ENCODE measurements around the gene IL36A. TPM values are rescaled to one million over a fixed set of nuclear protein-coding genes. Genes with fewer than 3 reads are reported as not detected.

The IL36A gene
- total RNA-seq, 4 donors from 2014 or later, result not detected

DNA sequence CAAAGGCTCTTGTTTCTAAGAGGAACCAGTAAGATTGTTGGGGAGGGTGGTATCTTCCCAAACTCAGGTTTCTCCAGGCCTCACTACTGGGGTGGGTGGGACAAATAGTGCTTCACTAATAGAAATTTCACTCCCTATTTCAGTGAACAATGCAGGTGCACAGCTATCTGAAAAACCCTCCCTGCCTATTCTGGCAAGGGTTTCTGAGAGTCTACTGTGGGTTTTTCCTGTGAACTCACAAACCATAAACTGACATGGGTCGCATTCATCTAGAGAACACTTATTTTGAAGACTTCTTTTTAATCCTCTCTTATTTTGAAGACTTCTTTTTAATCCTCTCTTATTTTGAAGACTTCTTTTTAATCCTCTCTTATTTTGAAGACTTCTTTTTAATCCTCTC lies 4.4 kb downstream of the IL36A start:
- H3K27me3 ChIP-seq, result no peaks in the 10 kb centered on the region
- ATAC-seq (no peak), DNase-seq (no peak)
- no peaks in the 10 kb centered on the region for H3K9me3 ChIP-seq
- in situ Hi-C loops (cut with MboI; ENCODE audit: low sequenced_read_pairs in 4 of 4), result no loop called here
- H3K36me3 ChIP-seq, result no peaks in the 10 kb centered on the region
- no peak overlapping the region for H3K4me3 ChIP-seq
- TF ChIP-seq, protein P1, sequence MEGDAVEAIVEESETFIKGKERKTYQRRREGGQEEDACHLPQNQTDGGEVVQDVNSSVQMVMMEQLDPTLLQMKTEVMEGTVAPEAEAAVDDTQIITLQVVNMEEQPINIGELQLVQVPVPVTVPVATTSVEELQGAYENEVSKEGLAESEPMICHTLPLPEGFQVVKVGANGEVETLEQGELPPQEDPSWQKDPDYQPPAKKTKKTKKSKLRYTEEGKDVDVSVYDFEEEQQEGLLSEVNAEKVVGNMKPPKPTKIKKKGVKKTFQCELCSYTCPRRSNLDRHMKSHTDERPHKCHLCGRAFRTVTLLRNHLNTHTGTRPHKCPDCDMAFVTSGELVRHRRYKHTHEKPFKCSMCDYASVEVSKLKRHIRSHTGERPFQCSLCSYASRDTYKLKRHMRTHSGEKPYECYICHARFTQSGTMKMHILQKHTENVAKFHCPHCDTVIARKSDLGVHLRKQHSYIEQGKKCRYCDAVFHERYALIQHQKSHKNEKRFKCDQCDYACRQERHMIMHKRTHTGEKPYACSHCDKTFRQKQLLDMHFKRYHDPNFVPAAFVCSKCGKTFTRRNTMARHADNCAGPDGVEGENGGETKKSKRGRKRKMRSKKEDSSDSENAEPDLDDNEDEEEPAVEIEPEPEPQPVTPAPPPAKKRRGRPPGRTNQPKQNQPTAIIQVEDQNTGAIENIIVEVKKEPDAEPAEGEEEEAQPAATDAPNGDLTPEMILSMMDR (IDR thresholded peaks at IDR 0.05 in 4 of 5, conservative IDR thresholded peaks at IDR 0.05 in 1 of 5), result no peak
- TF ChIP-seq POLR2A (IDR thresholded peaks at IDR 0.05), result no peak
- intact Hi-C loops (cut with DNase I; ENCODE audit: low total_unique reads), result no loop called here
- no peaks in the 10 kb centered on the region for H3K4me1 ChIP-seq
- H3K27ac ChIP-seq, result no peak overlapping the region

DNA sequence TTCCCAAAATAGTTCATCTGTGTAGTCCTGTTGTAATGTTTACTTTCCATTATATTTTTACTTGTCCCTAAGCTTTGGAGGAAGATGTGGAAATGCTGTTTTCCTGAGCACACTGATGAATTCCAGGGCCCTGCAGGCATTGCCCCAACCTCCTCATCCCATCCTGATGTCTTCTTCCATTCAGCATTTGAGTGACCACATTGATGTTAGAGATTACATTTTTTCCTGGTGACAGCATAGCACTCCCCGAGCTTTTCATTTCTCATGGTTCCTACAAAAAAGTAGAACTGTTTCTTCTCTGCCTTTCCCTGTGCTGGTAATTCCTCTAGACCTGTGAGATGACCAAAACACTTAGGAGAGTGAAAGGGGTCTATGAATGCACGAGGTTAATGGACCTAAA lies 4.8 kb downstream of the IL36A start:
- Histone ChIP-seq H3K36me3 (no peaks in the 10 kb centered on the region), H3K27ac (no peak overlapping the region), H3K27me3 (no peaks in the 10 kb centered on the region), H3K9me3 (no peaks in the 10 kb centered on the region), H3K4me1 (no peaks in the 10 kb centered on the region), H3K4me3 (no peak overlapping the region)
- no peak for ATAC-seq
- no peak for TF ChIP-seq POLR2A (IDR thresholded peaks at IDR 0.05)
- intact Hi-C loops (cut with DNase I; ENCODE audit: low total_unique reads) (no loop called here), in situ Hi-C loops (cut with MboI; ENCODE audit: low sequenced_read_pairs in 4 of 4) (no loop called here)
- no peak for DNase-seq

DNA sequence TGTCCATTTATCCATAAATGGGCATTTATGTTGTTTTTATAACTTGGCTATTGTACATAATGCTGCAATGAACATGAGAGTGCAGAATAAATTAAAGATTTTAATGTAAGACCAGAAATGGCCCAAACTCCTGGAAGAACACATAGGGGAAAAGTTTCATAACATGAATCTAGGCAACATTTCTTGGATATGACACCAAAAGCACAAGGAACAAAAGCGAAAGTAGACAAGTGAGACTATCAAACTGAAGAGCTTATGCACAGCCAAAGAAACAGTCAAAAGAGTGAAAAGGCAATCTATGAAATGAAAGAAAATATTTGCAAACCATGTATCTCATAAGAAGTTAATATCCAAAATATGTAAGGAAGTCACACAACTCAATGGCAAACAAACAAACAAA lies 5.8 kb downstream of the IL36A start:
- Histone ChIP-seq H3K27ac (no peak overlapping the region), H3K9me3 (no peaks in the 10 kb centered on the region), H3K27me3 (no peaks in the 10 kb centered on the region), H3K4me1 (no peaks in the 10 kb centered on the region), H3K36me3 (no peaks in the 10 kb centered on the region), H3K4me3 (no peak overlapping the region)
- DNase-seq, result no peak
- TF ChIP-seq POLR2A (IDR thresholded peaks at IDR 0.05), result no peak
- TF ChIP-seq, protein P1 (IDR thresholded peaks at IDR 0.05 in 4 of 5, conservative IDR thresholded peaks at IDR 0.05 in 1 of 5), result no peak
- intact Hi-C loops (cut with DNase I; ENCODE audit: low total_unique reads) (no loop called here), in situ Hi-C loops (cut with MboI; ENCODE audit: low sequenced_read_pairs in 4 of 4) (no loop called here)
- ATAC-seq, result no peak

DNA sequence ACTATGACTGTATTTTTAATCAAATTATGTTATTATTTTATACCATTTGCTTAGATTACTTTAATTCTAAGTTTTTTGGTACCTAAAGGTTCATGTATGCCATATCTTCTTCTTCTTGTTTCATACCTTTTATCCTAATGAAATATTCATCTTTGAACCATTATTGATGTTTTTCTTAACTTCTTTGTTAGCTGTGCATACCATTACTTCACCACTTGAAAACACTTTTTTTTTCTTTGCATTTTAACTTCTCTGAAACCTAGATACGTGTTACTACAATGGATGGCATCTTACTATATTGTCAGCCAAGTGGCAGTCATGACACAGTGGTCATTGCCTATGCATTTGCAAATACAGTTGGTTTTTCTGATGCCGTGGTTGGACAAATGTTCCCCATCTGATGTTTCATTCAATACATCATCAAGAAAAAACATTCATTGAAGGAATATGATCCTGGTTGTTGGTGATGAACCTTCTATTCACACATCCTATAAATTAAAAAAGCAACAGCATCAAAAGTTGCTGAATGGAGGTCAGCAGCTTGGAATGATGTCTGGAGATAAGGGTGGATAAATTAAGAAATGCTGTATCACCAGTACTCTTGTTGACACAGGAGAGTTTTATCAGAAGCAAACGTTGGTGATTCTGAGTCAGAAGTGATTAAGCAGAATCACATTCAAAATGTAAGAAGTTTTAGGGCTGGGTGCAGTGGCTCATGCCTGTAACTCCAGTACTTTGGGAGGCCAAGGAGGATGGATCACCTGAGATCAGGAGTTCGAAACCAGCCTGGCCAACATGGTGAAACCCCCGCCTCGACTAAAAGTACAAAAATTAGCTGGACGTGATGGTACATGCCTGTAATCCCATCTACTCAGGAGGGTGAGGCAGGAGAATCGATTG lies 7.4 kb downstream of the IL36A start:
- no peak for ATAC-seq
- in situ Hi-C loops (cut with MboI; ENCODE audit: low sequenced_read_pairs in 4 of 4), result no loop called here
- intact Hi-C loops (cut with DNase I; ENCODE audit: low total_unique reads), result no loop called here
- no peak for DNase-seq
- TF ChIP-seq, protein P1 (IDR thresholded peaks at IDR 0.05 in 4 of 5, conservative IDR thresholded peaks at IDR 0.05 in 1 of 5), result no peak
- TF ChIP-seq POLR2A (IDR thresholded peaks at IDR 0.05), result no peak
- Histone ChIP-seq H3K4me1 (no peaks in the 10 kb centered on the region), H3K9me3 (no peaks in the 10 kb centered on the region), H3K27ac (no peak overlapping the region), H3K27me3 (no peaks in the 10 kb centered on the region), H3K36me3 (no peaks in the 10 kb centered on the region), H3K4me3 (no peak overlapping the region)

DNA sequence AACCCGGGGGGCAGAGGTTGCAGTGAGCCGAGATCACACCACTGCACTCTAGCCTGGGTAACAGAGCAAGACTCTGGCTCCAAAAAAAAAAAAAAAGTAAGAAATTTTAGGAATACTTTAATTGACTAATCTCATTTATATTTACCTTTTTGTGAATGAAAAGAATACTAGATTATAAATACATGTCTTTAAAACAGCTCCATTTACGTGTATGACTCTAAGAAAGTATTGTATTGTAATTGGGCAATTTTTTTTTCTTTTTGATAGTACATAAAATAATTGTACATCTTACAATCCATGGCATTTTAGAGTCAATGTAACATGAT lies 8.0 kb downstream of the IL36A start:
- no peak for ATAC-seq
- Histone ChIP-seq H3K4me1 (no peaks in the 10 kb centered on the region), H3K4me3 (no peak overlapping the region), H3K36me3 (no peaks in the 10 kb centered on the region), H3K27me3 (no peaks in the 10 kb centered on the region), H3K27ac (no peak overlapping the region), H3K9me3 (no peaks in the 10 kb centered on the region)
- no peak for DNase-seq
- intact Hi-C loops (cut with DNase I; ENCODE audit: low total_unique reads) (no loop called here), in situ Hi-C loops (cut with MboI; ENCODE audit: low sequenced_read_pairs in 4 of 4) (no loop called here)
- TF ChIP-seq, protein P1 (IDR thresholded peaks at IDR 0.05 in 4 of 5, conservative IDR thresholded peaks at IDR 0.05 in 1 of 5), result no peak
- no peak for TF ChIP-seq POLR2A (IDR thresholded peaks at IDR 0.05)

Data from gastrocnemius medialis (tissue), 4 donors.